Hematopoietic multipotent progenitor cell treated with erythropoietin and hydrocortisone succinate and interleukin-3 and kit ligand, for 6 days (in vitro differentiated cells): ENCODE results near the gene MPZ.
"Not testable (repeated sequence)": the region's sequence is repeated elsewhere in the genome, so short reads cannot be mapped to it uniquely, and the experiment has no call there.

Source experiments
- DNase-seq: peaks from one replicate; pipeline ENCODE4 v3.0.0-alpha.2; 2015

The MPZ gene

DNA sequence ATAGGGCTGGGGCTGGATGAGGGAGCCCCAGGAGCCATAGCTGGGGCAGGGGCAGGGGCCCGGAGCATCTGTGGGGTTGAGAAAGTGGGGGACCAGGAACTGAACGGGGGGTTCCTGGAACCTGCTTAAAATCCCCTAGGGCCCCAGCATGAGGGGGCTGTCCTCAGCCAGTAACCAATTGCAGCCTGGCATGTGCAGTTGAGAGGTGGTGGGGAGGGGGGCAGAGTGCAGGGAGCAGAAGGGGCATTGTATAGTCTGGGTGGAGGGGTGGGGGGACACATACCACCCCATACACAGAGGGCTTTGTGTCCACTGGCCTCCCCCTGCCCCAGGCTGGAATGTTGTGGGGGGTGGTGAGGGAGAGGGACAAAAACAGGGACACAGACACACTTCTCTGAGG lies at the start of gene MPZ:
Gene MPZ, minus strand, starts transcription at position 101 of the 400 bp plus-strand sequence. Its CDS starts 63 bp downstream, at position 38.
- DNase-seq, result no peak

DNA sequence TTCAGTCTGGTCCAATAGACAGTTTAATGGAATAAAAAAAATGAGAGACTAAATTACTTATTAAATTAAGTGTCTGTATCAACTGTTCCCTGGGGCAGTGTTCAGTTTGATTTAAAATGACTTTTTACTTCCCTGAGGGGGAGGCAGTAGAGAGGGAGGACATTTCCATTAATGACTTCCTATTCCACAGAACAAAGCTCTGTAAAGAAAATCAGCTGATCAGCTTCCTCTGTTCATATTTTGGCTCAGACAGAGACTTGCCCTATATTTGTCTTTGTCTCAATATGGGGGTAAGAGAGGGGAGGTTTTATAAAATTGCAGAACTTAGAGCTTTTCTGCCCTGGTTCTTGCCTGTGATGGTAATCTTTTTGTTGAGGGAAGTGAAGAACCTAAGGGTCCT lies 49.5 kb upstream of the MPZ start:
- peak; percentile 40 for DNase-seq

DNA sequence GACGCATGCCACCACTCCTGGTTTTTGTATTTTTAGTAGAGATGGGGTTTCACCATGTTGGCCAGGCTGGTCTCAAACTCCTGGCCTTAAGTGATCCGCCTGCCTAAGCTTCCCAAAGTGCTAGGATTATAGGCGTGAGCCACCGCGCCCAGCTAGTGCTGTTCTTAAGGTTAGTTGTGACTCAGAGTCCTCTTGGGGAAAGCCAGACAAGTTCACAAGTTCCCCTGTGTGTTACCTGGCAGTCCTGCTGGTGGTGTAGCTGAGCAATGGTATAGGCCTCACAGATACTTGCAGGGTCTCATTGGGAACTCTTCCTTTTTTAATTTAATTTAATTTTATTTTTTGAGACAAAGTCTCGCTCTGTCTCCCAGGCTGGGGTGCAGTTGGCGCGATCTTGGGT lies 47.3 kb upstream of the MPZ start:
- DNase-seq, result no peak

DNA sequence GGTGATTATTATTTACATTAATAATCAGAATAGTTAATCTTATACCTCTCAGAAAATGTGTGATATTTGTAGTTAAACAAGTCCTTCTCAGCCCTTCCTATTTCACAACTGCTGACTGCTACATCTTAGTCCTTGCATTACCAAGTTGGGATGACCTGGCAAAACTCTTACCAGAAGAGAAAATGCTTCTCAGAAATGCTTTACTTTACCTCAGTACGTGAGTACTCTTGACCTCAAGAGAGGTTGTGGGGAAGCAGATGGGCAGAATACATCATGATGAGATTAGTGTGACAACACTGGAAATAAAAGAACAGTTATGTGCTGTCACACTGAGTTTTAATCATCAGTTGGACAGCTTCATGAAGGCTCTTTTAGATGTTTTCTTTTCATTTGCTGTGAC lies 41.7 kb upstream of the MPZ start:
- peak; percentile 59 for DNase-seq

DNA sequence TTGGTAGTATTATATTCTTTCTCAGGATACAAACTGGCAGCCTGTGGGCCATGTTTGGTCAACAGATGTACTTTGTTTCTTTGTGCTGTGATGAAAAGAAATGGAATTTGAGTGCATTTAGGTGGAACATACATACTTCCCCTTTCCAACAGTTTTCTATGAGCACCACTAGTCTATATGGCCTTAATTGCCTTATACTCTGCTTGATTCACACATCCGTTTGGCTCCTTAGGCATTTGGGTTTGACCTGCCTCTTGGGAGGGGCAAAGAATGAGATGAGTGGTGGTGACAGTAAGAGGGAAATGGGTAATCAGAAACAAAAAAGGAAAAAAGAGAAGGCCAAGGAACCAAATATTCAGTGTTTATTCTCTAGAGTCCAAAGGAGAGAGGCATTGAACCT lies 40.9 kb upstream of the MPZ start:
- DNase-seq, result no peak

DNA sequence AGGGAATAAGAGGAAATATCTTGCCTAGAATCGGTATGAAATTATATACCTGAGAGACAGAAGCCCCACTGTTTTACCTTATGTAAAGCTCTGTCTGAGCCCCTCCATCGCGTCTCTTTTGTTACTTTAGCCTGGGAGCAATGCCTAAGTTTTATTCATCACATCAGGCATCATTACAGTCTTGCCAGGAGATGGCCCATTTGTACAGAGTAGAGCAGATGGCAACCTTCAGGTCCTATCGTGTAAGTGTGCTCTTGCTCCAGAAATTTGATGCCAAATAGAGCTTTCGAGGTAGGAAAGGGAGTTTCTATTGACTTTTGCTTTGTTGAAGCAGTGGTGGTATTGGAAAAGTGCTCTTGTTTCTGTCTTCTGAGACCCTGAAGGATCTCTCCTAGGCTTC lies 33.1 kb upstream of the MPZ start:
- DNase-seq, result no peak

DNA sequence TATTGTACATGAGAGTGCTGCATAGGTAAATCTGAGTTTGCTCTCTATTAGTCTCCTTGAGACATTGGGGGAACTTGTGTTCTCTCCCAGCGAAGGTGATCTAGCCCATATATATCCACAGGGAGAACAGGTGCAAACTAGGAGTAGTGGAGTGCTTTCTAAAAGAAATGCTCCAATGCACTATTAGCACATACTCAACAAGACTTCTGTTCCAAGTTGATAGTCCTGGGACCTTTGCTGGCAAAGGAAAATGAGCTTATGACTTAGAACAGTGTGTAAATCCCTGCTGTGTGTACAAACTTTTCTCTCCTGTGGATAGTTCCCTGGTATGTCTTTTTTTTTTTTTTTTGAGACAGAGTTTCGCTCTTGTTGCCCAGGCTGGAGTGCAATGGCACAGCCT lies 32.4 kb upstream of the MPZ start:
- DNase-seq, result no peak

DNA sequence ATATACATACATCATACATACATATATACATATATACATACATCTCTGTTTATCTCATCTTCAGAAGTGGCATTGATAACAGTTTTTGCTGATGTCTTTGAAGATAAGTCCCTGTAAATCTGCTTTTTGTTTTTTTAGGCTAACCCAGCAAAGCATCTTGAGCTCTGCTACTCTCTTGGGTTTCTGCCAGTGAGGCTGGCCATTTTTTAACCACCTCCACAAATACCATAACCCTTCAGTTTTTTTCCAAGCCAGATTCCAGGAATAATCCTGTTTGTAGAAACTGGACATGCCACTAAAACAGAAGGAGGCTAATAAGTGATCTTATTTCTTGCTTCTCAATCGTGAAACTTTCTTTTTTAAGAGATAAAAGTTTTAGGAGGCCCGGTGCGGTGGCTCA lies 26.0 kb upstream of the MPZ start:
- DNase-seq, result no peak

DNA sequence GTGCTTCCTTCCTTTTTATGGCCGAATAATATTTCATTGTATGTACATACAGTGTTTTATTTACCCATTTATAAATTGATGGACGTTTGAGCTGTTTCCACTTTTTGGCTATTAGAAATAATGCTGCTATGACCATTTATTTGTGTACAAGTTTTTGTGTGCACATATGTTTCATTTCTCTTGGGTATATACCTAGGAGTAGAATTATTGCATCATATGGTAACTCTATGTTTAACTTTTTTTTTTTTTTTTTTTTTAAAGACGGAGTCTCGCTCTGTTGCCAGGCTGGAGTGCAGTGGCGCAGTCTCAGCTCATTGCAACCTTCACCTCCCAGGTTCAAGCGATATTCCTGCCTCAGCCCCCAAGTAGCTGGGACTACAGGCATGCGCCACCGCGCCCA lies 23.4 kb upstream of the MPZ start:
- no peak for DNase-seq

DNA sequence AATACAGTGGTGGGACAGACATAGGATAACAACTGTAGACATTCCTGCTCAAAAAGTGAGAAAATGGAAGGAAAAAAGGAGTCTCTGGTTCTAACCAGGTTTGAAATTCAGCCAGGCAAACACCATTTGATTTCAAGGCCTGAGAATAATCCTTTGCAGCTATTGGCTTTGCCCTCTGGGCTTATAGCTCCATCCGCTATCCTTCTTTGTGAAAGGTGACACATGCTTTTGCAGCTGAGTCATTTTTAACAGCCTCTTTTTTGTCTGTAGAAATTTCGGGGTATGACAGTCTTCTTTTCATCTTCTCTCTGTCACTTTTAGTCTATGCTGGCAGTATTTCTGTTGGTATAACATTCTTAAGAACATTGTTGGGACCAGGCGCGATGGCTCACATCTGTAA lies 20.6 kb upstream of the MPZ start:
- no peak for DNase-seq

DNA sequence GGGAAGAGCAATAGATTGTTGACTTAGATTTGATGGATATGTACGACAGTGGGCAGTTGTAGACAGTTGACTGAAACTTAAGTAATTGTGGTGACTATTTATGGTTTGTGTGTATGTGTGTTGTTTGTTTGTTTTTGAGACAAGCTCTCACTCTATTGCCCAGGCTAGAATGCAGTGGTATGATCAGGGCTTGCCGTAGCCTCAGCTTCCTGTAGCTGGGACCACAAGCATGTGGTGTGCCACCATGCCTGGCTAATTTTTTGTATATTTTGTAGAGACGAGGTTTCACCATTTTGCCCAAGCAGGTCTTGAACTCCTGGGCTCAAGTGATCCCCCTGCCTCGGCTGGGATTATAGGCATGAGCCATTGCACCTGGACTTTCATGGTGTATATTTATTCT lies 14.3 kb upstream of the MPZ start:
- no peak for DNase-seq

DNA sequence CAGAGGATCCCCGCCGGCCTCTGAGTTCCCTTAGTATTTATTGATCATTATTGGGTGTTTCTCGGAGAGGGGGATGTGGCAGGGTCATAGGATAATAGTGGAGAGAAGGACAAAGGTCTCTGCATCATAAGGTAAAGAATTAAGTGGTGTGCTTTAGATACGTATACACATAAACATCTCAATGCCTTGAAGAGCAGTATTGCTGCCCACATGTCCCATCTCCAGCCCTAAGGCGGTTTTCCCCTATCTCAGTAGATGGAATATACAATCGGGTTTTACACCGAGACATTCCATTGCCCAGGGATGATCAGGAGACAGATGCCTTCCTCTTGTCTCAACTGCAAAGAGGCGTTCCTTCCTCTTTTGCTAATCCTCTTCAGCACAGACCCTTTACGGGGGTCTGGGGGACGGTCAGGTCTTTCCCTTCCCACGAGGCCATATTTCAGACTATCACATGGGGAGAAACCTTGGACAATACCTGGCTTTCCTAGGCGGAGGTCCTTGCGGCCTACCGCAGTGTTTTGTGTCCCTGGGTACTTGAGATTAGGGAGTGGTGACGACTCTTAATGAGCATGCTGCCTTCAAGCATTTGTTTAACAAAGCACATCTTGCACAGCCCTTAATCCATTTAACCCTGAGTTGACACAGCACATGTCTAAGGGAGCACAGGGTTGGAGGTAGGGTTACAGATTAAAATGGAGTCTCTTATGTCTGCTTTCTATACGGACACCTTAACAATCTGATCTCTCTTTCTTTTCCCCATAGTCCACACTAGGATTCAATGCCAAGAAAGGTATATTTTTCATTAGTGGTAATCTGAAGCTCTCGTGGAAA lies 6.3 kb upstream of the MPZ start:
- not testable (repeated sequence) for DNase-seq

DNA sequence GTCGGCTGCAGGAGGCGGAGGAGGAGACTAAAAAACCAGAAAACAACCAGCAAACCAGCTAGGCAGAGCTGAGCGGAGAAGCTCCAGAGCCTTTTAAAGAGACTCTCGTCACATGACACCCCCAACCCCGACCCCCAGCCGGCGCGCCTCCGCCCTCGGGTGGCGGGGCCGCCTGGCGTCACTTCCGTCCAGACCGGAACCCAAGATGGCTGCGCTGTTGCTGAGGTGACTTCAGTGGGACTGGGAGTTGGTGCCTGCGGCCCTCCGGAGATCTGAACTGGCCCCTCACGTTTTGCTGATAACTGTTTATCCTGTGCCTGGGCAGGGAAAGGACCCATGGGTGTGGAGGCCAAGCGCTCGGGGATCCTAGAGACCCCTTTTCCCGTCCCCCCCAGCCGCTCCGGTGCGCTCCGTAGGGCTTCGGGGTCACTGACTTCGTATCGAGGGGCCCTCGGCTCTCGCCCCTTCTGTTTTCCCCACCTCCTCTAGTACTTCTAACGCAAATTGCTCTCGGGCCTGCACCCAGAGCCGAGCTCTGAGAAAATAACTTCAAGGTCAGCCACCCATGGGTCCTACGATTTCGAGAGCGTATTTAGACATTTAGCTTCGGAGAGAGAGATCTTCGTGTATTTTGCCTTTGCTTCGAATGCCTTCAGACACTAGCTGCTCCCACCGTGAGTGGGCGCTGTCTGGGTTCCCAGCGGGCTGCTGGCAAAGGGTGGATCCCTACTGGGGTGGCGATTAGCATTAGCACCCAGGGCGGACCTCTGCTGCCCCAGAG lies 4.6 kb upstream of the MPZ start, which contains the start of gene SDHC:
Gene SDHC, plus strand, starts transcription at position 181 of the 781 bp plus-strand sequence. Its CDS starts 25 bp downstream, at position 206.
- DNase-seq, result peak; percentile 94

DNA sequence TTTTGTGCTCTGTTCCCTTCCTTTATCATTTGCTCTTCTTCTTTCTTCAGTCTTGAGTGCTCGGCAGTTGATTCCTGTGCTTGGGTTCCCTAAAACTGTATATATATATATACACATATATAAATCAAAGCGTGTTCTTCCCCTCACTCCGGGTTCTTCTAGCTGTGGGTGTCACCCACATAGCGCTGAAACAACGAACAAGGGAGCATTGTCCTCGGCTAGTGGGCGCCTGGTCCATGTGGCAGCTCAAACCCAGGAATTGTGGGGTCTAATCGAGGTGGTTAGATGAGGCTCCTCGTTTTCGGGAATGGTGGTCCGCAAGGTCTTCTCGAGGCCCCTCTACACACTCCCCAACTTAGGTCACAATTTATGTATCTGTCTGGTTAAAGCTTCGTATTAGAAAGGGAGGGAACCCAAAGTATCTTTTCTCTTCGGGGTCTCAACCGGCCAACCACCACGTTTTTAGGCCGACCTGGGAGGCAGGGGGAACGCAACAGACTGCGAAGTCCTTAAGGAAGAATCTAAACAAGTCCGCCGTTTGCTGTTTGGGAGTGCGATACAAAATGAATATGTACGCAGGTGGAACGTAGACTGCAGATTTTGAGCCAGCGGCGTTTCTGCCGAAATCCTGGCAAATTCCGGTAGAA lies 3.9 kb upstream of the MPZ start:
- DNase-seq, result peak; percentile 15

DNA sequence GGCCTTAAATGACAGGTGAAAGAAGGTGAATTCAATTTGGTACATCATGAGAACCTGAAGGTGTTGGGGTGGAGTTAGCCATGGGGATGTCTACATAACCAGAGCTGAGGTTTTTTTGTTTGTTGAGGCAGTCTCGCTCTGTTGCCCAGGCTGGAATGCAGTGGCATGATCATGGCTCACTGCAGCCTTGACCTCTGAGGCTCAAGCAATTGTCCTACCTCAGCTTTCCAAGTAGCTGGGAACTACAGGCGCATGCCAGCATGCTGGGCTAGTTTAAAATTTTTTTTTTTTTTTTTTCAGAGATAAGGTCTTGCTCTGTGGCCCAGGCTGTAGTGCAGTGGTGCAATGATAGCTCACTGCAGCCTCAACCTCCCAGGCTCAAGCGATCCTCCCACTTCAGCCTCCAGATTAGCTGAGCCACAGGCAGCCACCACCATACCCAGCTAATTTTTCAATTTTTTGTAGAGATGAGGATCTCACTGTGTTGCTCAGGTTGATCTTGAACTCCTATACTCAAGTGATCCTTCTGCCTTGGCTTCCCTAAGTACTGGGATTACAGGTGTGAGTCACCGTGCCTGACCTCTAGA lies 1.9 kb upstream of the MPZ start:
- DNase-seq, result no peak

DNA sequence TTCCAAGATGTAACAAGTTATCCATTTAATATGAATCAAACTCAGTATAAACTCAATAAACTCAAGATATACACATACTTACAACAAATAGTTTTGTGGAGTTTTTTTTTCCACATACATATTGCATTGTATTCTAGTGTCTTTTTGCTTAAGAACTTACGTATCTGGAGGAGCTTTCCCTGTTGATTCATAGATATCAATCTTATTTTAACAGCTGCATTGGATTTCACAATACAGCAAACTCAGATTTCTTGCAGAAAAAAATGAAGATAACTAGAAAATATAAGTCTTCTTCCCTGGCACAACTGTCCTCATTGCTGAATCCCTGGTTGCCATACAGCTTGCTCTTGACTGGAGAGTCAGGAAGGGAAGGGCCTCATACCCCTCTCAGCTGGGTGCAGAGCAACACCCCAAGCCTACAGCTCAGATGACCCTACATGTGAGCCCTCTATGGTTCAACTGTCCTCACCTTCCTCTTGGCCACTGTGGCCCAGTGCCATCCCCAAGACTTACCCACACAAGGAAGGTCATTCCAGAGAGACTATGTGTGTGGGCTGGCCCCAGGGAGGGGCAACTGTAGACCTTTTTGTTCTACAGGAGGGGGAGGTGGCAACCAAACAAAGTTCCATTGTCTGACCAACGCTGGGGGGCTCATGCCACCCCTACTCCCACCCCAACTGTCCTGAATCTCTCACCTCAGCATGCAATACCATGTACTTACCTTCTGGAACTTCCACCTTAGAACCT lies 1.7 kb downstream of the MPZ start:
- peak; percentile 20 for DNase-seq

DNA sequence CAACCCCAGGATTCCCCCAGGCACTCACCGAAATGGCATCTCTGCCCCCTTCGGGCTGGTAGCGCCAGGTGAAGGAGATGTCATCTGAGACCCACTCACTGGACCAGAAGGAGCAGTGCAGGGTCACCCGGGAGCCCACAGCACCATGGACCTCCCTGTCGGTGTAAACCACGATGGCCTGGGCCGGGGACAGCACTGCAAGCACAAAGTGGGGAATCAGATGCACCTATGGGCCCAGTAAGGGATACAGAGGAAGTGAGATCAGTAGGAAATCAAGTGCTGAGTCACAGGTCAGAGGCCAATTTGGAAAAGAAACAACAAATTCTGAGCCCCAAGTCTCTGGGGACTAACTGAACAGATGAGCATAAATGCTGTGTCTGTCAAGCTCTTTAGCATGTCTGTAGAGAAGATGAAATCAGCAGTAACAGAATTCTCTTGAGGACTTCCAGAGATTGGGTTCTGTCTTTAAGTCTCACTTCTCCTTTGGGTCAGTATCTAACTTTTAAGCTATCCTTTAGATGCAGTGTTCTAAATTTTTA lies 2.5 kb downstream of the MPZ start:
- peak; percentile 34 for DNase-seq

DNA sequence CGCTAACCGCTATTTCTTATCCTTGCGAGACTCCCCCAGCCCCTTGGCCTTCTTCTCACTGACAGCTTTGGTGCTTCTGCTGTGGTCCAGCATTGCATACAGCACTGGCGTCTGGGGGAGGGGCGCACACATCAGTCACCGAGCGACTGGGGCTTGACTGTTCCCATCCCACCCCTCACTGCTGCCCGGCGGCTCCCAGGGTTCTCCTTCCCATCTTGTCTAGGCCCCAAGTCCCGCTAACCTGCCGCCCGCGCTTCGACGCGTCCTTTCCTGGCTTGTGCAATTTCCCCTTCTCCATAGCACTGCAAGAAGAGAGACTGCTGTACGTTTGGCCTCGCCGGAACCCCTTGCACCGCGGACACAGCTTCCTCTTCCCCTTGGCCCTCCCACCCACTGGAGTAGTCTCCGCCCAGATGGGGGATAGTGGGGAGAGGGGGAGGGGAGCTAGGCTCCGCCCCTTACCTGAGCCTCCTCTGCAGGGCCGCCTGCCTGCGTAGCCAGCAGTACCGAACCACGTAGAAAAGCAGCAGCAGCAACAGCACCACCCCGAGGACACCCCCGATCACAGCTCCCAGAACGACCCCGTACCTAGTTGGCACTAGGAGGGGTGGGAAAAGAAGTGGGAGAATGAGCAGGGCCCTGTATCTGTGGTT lies 3.8 kb downstream of the MPZ start:
- DNase-seq, result peak; percentile 87

DNA sequence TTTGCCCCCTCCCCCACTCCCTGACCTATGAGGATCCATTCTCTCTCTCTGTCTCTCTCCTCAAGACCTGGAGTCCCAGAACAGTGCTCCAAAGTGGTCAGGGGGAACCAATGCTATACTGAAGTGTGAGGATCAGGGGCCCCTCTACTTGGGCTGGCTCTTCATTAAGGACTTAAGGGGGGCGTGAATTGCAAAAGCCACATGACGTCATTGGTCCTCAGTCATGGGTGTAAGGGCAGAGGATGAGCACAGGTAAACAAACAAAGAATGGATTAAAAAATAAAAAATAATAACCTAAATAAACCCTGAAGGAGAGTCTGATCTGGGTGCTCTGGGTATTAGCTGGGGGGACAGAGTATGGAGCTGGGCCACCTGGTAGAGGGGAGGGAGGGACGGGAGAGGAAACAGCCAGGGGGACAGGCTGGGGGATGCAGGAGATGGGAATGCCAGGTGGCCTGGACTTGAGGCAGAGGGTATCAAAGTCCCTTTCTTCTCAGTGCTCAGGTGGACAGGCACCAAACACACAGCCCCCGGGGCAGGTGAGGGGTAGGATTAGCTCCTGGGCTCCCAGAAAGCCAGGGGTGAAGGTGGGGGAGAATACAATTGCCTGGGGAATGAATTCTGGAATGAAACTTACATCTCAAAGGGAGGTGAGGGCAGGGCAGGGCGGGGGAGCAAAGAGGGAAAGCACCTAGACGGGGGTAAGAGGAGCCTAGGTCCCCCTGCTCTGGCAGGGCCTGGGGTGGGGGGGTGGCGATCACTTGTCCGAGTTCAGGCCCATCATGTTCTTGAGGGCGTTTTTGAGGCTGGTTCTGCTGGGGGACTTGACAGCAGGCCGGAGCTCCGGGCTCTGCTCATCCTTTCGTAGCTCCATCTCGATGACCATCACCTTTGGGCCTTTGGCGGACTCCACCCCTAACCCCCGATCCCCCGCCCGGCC lies 4.6 kb downstream of the MPZ start:
- peak; percentile 18 for DNase-seq

DNA sequence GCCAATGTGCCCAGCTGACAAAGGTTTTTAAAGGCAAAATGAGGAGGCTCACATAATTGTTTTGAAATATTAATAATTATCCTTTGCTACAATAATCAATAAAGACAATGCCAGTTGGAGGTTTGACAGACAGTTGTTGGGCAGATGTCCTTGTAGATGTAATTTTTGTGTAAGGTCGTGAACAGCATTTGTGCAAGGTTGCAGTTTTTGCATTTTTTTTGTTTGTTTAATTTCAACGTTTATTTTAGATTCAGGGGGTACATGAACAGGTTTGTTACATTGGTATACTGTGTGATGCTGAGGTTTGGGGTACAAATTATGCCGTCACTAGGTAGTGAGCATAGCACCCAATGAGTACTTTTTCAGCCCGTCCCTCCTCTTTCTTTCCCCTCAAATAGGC lies 9.3 kb downstream of the MPZ start:
- DNase-seq, result no peak
